OCI-LY1 (cell line): Measurements from ENCODE around the gene FMN2.

Experiments used
- EZH2 ChIP-seq: fragments of 200-600 bp; sonication (generic), shearing (Covaris generic); IDR thresholded peaks from 2 replicates; pipeline ENCODE4 v1.8.0; 2017; ENCODE audit warnings: borderline replicate concordance, mixed run types, mild to moderate bottlenecking, antibody characterized with exemption, low read length, moderate library complexity, mixed read lengths
- TF ChIP-seq, protein P1 (sequence below): fragments of 200-600 bp; sonication (generic), shearing (Covaris generic); IDR thresholded peaks from 2 replicates; pipeline ENCODE4 v1.5.1; 2017; ENCODE audit warnings: mild to moderate bottlenecking, antibody characterized with exemption, low read length, moderate library complexity, mixed read lengths

DNA sequence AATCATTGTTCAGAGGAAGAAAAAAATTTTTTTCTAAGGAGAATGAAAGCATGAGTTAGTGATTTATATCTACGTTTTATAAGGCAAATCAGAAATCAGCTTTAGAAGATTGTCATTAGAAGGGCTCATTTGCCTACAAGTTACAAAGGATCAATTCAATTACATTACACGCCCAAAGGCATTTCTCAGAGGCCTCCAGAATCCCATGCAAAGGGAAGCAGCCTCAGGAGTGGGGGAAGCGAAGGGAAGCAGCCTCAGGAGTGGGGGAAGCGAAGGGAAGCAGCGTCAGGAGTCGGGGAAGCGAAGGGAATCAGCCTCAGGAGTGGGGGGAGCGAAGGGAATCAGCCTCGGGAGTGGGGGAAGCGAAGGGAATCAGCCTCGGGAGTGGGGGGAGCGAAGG lies 314.1 kb downstream of the FMN2 start:
- TF ChIP-seq, protein P1, sequence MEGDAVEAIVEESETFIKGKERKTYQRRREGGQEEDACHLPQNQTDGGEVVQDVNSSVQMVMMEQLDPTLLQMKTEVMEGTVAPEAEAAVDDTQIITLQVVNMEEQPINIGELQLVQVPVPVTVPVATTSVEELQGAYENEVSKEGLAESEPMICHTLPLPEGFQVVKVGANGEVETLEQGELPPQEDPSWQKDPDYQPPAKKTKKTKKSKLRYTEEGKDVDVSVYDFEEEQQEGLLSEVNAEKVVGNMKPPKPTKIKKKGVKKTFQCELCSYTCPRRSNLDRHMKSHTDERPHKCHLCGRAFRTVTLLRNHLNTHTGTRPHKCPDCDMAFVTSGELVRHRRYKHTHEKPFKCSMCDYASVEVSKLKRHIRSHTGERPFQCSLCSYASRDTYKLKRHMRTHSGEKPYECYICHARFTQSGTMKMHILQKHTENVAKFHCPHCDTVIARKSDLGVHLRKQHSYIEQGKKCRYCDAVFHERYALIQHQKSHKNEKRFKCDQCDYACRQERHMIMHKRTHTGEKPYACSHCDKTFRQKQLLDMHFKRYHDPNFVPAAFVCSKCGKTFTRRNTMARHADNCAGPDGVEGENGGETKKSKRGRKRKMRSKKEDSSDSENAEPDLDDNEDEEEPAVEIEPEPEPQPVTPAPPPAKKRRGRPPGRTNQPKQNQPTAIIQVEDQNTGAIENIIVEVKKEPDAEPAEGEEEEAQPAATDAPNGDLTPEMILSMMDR: no peak
- TF ChIP-seq EZH2: no peak
